PC-9 (cell line): ENCODE measurements around the gene ALOXE3.

Source experiments
- EZH2 ChIP-seq: fragments of 200-600 bp; sonication (generic); IDR thresholded peaks from 2 replicates; pipeline ENCODE4 v1.8.0; 2017; ENCODE audit warnings: antibody characterized with exemption, low read depth
- TF ChIP-seq, protein P1 (sequence below): fragments of 200-600 bp; sonication (generic); conservative IDR thresholded peaks from 2 replicates; pipeline ENCODE4 v1.6.1; 2017; ENCODE audit warnings: mixed run types, antibody characterized with exemption, mild to moderate bottlenecking, moderate library complexity

DNA sequence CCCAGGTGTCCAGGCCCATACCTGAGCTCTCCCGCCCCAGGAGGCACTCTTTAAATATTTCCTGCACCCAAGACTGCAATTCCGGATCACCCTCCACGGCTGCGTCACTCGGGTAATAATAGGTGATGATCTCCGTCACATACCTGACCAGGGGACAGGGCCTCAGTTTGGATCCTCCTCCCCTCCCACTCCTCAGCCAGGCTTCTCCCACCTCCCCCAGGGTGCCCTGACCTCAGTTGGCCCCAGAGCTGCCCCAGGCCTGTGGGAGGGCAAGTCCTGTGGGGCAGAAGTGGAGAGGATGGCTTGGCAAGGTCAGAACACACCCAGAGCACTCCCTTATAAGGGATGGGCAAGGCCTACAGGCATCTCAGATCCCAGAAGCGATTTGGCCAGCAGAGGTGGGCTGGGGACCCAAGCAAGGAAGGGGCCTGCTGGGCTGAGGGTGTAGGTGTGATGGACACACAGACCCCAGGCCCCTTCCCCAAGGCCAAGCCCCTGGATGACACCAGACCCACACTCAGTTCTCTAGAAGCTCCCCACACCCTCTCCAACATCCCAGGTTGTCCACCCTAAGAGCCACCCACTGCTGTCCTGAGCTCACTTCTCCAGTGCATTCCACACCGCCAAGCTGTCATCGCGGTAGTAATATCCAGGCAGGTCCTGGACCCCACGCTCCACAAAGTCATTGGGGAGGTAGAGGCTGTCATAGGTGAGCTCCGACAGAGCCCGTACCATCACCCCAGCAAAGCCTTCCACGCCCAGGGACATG lies 42.6 kb downstream of the ALOXE3 start:
- TF ChIP-seq, protein P1, sequence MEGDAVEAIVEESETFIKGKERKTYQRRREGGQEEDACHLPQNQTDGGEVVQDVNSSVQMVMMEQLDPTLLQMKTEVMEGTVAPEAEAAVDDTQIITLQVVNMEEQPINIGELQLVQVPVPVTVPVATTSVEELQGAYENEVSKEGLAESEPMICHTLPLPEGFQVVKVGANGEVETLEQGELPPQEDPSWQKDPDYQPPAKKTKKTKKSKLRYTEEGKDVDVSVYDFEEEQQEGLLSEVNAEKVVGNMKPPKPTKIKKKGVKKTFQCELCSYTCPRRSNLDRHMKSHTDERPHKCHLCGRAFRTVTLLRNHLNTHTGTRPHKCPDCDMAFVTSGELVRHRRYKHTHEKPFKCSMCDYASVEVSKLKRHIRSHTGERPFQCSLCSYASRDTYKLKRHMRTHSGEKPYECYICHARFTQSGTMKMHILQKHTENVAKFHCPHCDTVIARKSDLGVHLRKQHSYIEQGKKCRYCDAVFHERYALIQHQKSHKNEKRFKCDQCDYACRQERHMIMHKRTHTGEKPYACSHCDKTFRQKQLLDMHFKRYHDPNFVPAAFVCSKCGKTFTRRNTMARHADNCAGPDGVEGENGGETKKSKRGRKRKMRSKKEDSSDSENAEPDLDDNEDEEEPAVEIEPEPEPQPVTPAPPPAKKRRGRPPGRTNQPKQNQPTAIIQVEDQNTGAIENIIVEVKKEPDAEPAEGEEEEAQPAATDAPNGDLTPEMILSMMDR = no peak
- no peak for TF ChIP-seq EZH2
